ENCODE data around the gene CTNND2.

The CTNND2 gene

GRCh38 chr5:11869203-11869602, 35.0 kb downstream of the CTNND2 start:
- TF ChIP-seq HDGF (IDR thresholded peaks at IDR 0.05; ENCODE audit: borderline replicate concordance) (no peak), TARDBP (IDR thresholded peaks at IDR 0.05) (no peak), LEF1 (IDR thresholded peaks at IDR 0.05; ENCODE audit: borderline replicate concordance) (no peak), SP1 (IDR thresholded peaks at IDR 0.05) (no peak), SUZ12 (IDR thresholded peaks at IDR 0.05) (no peak), NFRKB (IDR thresholded peaks at IDR 0.05) (no peak), L3MBTL2 (conservative IDR thresholded peaks at IDR 0.05) (no peak)
- CTCF ChIA-PET, result no interaction called here
- no peak for DNase-seq (ENCODE audit: extremely low spot score)
- POLR2A ChIA-PET, result no interaction called here

- DNase-seq (ENCODE audit: extremely low spot score), result no peak
- ChIA-PET POLR2A (no interaction called here), CTCF (no interaction called here)
Measured at GRCh38 chr5:11863911-11864310, 40.3 kb downstream of the CTNND2 start.

DNA sequence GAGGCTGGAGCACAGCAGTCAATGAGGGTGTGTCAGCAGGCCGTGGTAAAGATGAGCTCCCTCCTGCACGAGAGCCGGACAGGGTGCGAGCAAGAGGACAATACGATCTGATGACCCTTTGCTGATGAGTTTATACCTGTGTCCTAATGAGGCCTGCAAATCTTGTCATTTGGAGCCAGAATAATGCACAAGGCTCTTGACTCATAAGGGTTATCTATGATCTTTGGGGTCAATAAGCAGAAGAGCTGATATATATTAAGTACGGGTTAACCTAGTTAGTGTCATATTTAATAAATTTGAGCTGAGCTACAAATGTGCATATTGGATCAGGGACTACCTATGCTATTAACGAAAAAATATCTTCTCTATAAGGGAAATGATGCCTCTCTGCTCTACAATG, 46.9 kb downstream of the CTNND2 start:
- no peak for TF ChIP-seq ELF4 (IDR thresholded peaks at IDR 0.05)
- no peak for TF ChIP-seq BHLHE40 (IDR thresholded peaks at IDR 0.05; ENCODE audit: borderline replicate concordance)
- TF ChIP-seq SUZ12 (IDR thresholded peaks at IDR 0.05), result no peak
- TF ChIP-seq ARNT (IDR thresholded peaks at IDR 0.05), result no peak
- no peak for TF ChIP-seq FOXM1 (IDR thresholded peaks at IDR 0.05; ENCODE audit: borderline replicate concordance)
- TF ChIP-seq SP1 (IDR thresholded peaks at IDR 0.05), result no peak
- TF ChIP-seq PKNOX1 (IDR thresholded peaks at IDR 0.05), result no peak
- no peak for TF ChIP-seq L3MBTL2 (conservative IDR thresholded peaks at IDR 0.05)
- TF ChIP-seq HDGF (IDR thresholded peaks at IDR 0.05; ENCODE audit: borderline replicate concordance), result no peak
- TF ChIP-seq FOXA1 (IDR thresholded peaks at IDR 0.05), result no peak
- ChIA-PET CTCF (no interaction called here), POLR2A (no interaction called here)

More at GRCh38 chr5:11863911-11864310, 40.3 kb downstream of the CTNND2 start:
- TF ChIP-seq SUZ12 (IDR thresholded peaks at IDR 0.05) (no peak), ELF4 (IDR thresholded peaks at IDR 0.05) (no peak), BHLHE40 (IDR thresholded peaks at IDR 0.05; ENCODE audit: borderline replicate concordance) (no peak), TARDBP (IDR thresholded peaks at IDR 0.05) (no peak), CTBP1 (IDR thresholded peaks at IDR 0.05; ENCODE audit: borderline replicate concordance) (no peak), FOXA1 (IDR thresholded peaks at IDR 0.05) (no peak), SP1 (IDR thresholded peaks at IDR 0.05) (no peak), PKNOX1 (IDR thresholded peaks at IDR 0.05) (no peak), HDGF (IDR thresholded peaks at IDR 0.05; ENCODE audit: borderline replicate concordance) (no peak), ZNF384 (IDR thresholded peaks at IDR 0.05) (no peak), FOXK2 (IDR thresholded peaks at IDR 0.05) (no peak), L3MBTL2 (conservative IDR thresholded peaks at IDR 0.05) (no peak), ARNT (IDR thresholded peaks at IDR 0.05) (no peak), LEF1 (IDR thresholded peaks at IDR 0.05; ENCODE audit: borderline replicate concordance) (no peak), FOXM1 (IDR thresholded peaks at IDR 0.05; ENCODE audit: borderline replicate concordance) (no peak), NFRKB (IDR thresholded peaks at IDR 0.05) (no peak)

GRCh38 chr5:11854936-11855335, 49.3 kb downstream of the CTNND2 start:
- TF ChIP-seq NFRKB (IDR thresholded peaks at IDR 0.05) (no peak), FOXA1 (IDR thresholded peaks at IDR 0.05) (no peak), LEF1 (IDR thresholded peaks at IDR 0.05; ENCODE audit: borderline replicate concordance) (no peak), ELF4 (IDR thresholded peaks at IDR 0.05) (no peak), BHLHE40 (IDR thresholded peaks at IDR 0.05; ENCODE audit: borderline replicate concordance) (no peak), TARDBP (IDR thresholded peaks at IDR 0.05) (no peak), FOXK2 (IDR thresholded peaks at IDR 0.05) (no peak), SP1 (IDR thresholded peaks at IDR 0.05) (no peak)
- ChIA-PET CTCF (interaction anchor here (0.5 kb wide), 1 partner anchor 395 kb away, joined by 3 read pairs; no protein-coding TSS in a partner anchor), POLR2A (no interaction called here)
- no peak for DNase-seq (ENCODE audit: extremely low spot score)

More for the DNA sequence above, 46.9 kb downstream of the CTNND2 start:
- DNase-seq (ENCODE audit: extremely low spot score), result no peak

DNA sequence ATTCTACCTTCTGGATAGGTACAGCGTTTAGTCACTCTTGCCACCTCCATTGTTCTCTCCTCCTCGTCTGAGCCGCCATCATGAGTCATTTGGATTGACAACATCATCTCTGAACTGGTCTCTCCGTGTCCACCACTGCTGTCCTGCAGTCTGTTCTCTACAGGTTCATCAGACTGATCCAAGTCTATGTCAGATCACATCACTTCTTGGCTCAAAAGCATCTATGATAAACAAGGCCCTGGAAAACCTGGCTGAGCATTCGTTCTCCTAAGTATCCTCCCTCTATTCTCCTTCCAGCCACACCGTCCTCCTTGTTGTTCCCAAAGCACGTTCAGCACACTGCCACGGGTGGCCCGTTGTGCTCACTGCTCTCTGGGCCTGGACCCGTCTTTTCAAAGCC, 50.5 kb downstream of the CTNND2 start:
- no peak for DNase-seq (ENCODE audit: extremely low spot score)
- POLR2A ChIA-PET, result no interaction called here
- TF ChIP-seq ELF4 (IDR thresholded peaks at IDR 0.05) (no peak), SP1 (IDR thresholded peaks at IDR 0.05) (no peak), FOXA1 (IDR thresholded peaks at IDR 0.05) (no peak), TARDBP (IDR thresholded peaks at IDR 0.05) (no peak), ARNT (IDR thresholded peaks at IDR 0.05) (no peak), ZNF384 (IDR thresholded peaks at IDR 0.05) (no peak), CTBP1 (IDR thresholded peaks at IDR 0.05; ENCODE audit: borderline replicate concordance) (no peak), PKNOX1 (IDR thresholded peaks at IDR 0.05) (no peak), L3MBTL2 (conservative IDR thresholded peaks at IDR 0.05) (no peak), LEF1 (IDR thresholded peaks at IDR 0.05; ENCODE audit: borderline replicate concordance) (no peak), FOXK2 (IDR thresholded peaks at IDR 0.05) (no peak), FOXM1 (IDR thresholded peaks at IDR 0.05; ENCODE audit: borderline replicate concordance) (no peak), HDGF (IDR thresholded peaks at IDR 0.05; ENCODE audit: borderline replicate concordance) (no peak), BHLHE40 (IDR thresholded peaks at IDR 0.05; ENCODE audit: borderline replicate concordance) (no peak)

DNA sequence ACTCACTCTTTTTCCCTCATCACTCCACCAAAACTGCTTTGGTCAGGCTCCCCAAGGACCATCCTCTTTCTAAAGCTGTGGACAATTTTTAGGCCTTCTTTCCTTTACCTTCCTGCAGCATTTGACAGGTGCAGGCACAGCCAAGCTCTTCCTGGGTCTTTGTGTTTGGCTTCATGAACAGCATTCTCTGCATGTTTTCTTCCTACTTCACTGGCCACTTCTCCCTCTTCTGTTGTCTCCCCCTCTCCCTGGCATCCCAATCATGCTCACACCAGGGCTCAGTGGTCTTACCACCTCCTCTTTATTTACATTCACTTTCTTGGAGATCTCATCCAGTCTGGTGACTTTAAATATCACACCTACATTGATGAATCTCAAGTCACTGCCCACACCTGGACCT, 51.1 kb downstream of the CTNND2 start:
- POLR2A ChIA-PET, result no interaction called here
- CTCF ChIA-PET, result no interaction called here
- DNase-seq (ENCODE audit: extremely low spot score), result no peak
- TF ChIP-seq PKNOX1 (IDR thresholded peaks at IDR 0.05) (no peak), SUZ12 (IDR thresholded peaks at IDR 0.05) (no peak), ARNT (IDR thresholded peaks at IDR 0.05) (no peak), NFRKB (IDR thresholded peaks at IDR 0.05) (no peak), TARDBP (IDR thresholded peaks at IDR 0.05) (no peak), L3MBTL2 (conservative IDR thresholded peaks at IDR 0.05) (no peak), BHLHE40 (IDR thresholded peaks at IDR 0.05; ENCODE audit: borderline replicate concordance) (no peak), HDGF (IDR thresholded peaks at IDR 0.05; ENCODE audit: borderline replicate concordance) (no peak), CTBP1 (IDR thresholded peaks at IDR 0.05; ENCODE audit: borderline replicate concordance) (no peak), LEF1 (IDR thresholded peaks at IDR 0.05; ENCODE audit: borderline replicate concordance) (no peak), SP1 (IDR thresholded peaks at IDR 0.05) (no peak), ELF4 (IDR thresholded peaks at IDR 0.05) (no peak), FOXK2 (IDR thresholded peaks at IDR 0.05) (no peak), FOXM1 (IDR thresholded peaks at IDR 0.05; ENCODE audit: borderline replicate concordance) (no peak), ZNF384 (IDR thresholded peaks at IDR 0.05) (no peak), FOXA1 (IDR thresholded peaks at IDR 0.05) (no peak)

More for the DNA sequence above, 50.5 kb downstream of the CTNND2 start:
- CTCF ChIA-PET, result no interaction called here

Data from HEK293T (cell line).